K562 (cell line): ENCODE measurements around the gene SPATA33. TPM values are rescaled to one million over a fixed set of nuclear protein-coding genes. Genes with fewer than 3 reads are reported as not detected.

ENCODE experiments used
- ARID3A ChIP-seq: IDR thresholded peaks from 2 replicates; pipeline ENCODE4 v1.6.1; 2012; ENCODE audit warnings: low read depth, low read length, improper control_type of control experiment, borderline replicate concordance
- BCLAF1 ChIP-seq, 2 experiments: fragments of 450-650 bp in 1 of 2; IDR thresholded peaks; 2 replicates each; pipeline ENCODE4 v1.6.1; 2011 to 2017; ENCODE audit warnings: low read depth in 2 of 2, antibody characterized with exemption in 1 of 2, borderline replicate concordance in 1 of 2, low read length in 1 of 2, mild to moderate bottlenecking in 1 of 2, mixed read lengths in 1 of 2; ENCODE audit not compliant: control insufficient read depth in 1 of 2
- CBX8 ChIP-seq: fragments of 200-600 bp; sonication (generic); IDR thresholded peaks from 2 replicates; pipeline ENCODE4 v1.6.1; 2012; ENCODE audit warnings: borderline replicate concordance, mixed run types, low read depth, mild to moderate bottlenecking, moderate library complexity, mixed read lengths, low read length, control low read depth, inconsistent platforms; ENCODE audit not compliant: poor library complexity, severe bottlenecking; ENCODE audit errors: extremely low read depth
- CREBBP ChIP-seq: IDR thresholded peaks from one replicate; pipeline ENCODE4 v1.6.1; 2012; ENCODE audit warnings: low read depth, mild to moderate bottlenecking, control low read depth, inconsistent platforms, low read length
- DLX4 ChIP-seq: fragments of 250-450 bp; sonication (Bioruptor Pico); IDR thresholded peaks from 2 replicates; pipeline ENCODE4 v1.6.1; 2021; ENCODE audit warnings: mild to moderate bottlenecking
- ELF4 ChIP-seq: fragments of 450-650 bp; formaldehyde crosslinking; IDR thresholded peaks from 2 replicates; pipeline ENCODE4 v1.4.0; 2022; ENCODE audit warnings: missing genetic modification characterization
- HDAC3 ChIP-seq: fragments of 450-650 bp; IDR thresholded peaks from 2 replicates; pipeline ENCODE4 v1.6.1; 2018; ENCODE audit warnings: borderline replicate concordance, mild to moderate bottlenecking, moderate library complexity; ENCODE audit not compliant: partially characterized antibody
- HMGN3 ChIP-seq: IDR thresholded peaks from 2 replicates; pipeline ENCODE4 v1.6.1; 2011; ENCODE audit warnings: borderline replicate concordance, low read depth, mild to moderate bottlenecking, mixed read lengths, low read length; ENCODE audit not compliant: insufficient read length; ENCODE audit errors: extremely low read depth
- HNRNPH1 ChIP-seq: fragments of 200-400 bp; formaldehyde crosslinking; optimal IDR thresholded peaks from 2 replicates; pipeline ENCODE3; 2017; ENCODE audit warnings: low read depth, mild to moderate bottlenecking, low read length, moderate library complexity
- KLF1 ChIP-seq: fragments of 450-650 bp; IDR thresholded peaks from 2 replicates; pipeline ENCODE4 v1.6.1; 2016; ENCODE audit warnings: missing genetic modification characterization, missing compliant biosample characterization
- PRPF4 ChIP-seq: fragments of 200-400 bp; formaldehyde crosslinking; IDR thresholded peaks from one replicate; pipeline ENCODE4 v1.6.1; 2017; ENCODE audit warnings: low read length, low read depth, mild to moderate bottlenecking; ENCODE audit not compliant: insufficient read depth, poor library complexity, severe bottlenecking
- SNRNP70 ChIP-seq: fragments of 200-400 bp; formaldehyde crosslinking; optimal IDR thresholded peaks from 2 replicates; pipeline ENCODE3; 2017; ENCODE audit warnings: low read depth, low read length
- SRSF7 ChIP-seq: fragments of 200-400 bp; formaldehyde crosslinking; optimal IDR thresholded peaks from 2 replicates; pipeline ENCODE3; 2017; ENCODE audit warnings: mild to moderate bottlenecking, low read depth, low read length
- STAT5A ChIP-seq: IDR thresholded peaks from 2 replicates; pipeline ENCODE4 v1.6.1; 2012; ENCODE audit warnings: low read length, inconsistent platforms, borderline replicate concordance
- TFAM ChIP-seq: fragments of 250-450 bp; sonication (Bioruptor Pico); conservative IDR thresholded peaks from 2 replicates; pipeline ENCODE4 v1.5.0; 2021; ENCODE audit warnings: mild to moderate bottlenecking, moderate library complexity
- TFE3 ChIP-seq: fragments of 450-650 bp; formaldehyde crosslinking; IDR thresholded peaks from 2 replicates; pipeline ENCODE4 v1.4.0; 2020; ENCODE audit warnings: mild to moderate bottlenecking, mixed read lengths
- ZNF12 ChIP-seq: sonication (generic); formaldehyde crosslinking; IDR thresholded peaks from 2 replicates; pipeline ENCODE4 v1.4.0; 2020; ENCODE audit warnings: mild to moderate bottlenecking, missing genetic modification reagents
- ZNF282 ChIP-seq: sonication (generic); formaldehyde crosslinking; IDR thresholded peaks from 2 replicates; pipeline ENCODE4 v1.8.1; 2023; ENCODE audit warnings: missing genetic modification reagents
- ZNF347 ChIP-seq: fragments of 450-650 bp; formaldehyde crosslinking; IDR thresholded peaks from 2 replicates; pipeline ENCODE4 v1.4.0; 2020; ENCODE audit warnings: low read depth, mild to moderate bottlenecking, moderate library complexity
- ZNF699 ChIP-seq: fragments of 250-450 bp; sonication (Bioruptor Pico); IDR thresholded peaks from 2 replicates; pipeline ENCODE4 v1.8.0; 2021; ENCODE audit warnings: mild to moderate bottlenecking, moderate library complexity; ENCODE audit not compliant: insufficient replicate concordance
- ZNF830 ChIP-seq: fragments of 250-450 bp; sonication (Bioruptor Pico); IDR thresholded peaks from 2 replicates; pipeline ENCODE4 v1.5.0; 2021; ENCODE audit warnings: mild to moderate bottlenecking
- polyA plus RNA-seq, 8 experiments: library from polyadenylated mRNA; depleted of rRNA in 4 of 8; stranded (reverse) in 5 of 8; unstranded in 3 of 8; fragments of >200 nt; fragmentation: Nextera tagmentation in 2 of 8; fragmentation: Illumina TruSeq in 1 of 8; extraction: Ambion mirVana in 2 of 8; extraction: Trizol in 1 of 8; gene quantifications; 2 replicates each; pipeline versions ENCODE4 v1.2.1 to v1.2.3, GENCODE V29; 2011 to 2014; ENCODE audit warnings: inconsistent platforms in 1 of 8, missing spikeins in 1 of 8
- total RNA-seq, 7 experiments: library from RNA; depleted of rRNA in 6 of 7; stranded (reverse); fragments of >200 nt in 6 of 7; fragmentation: Illumina TruSeq in 2 of 7; extraction: Trizol in 2 of 7; gene quantifications; 2 replicates each; pipeline versions ENCODE4 v1.2.1 to v1.2.3, GENCODE V29; 2011 to 2021; ENCODE audit warnings: low replicate concordance in 1 of 7

SPATA33 gene
- total and polyA plus RNA-seq, 9 of the 15 experiments (the other 6 are each of a cell fraction or from before 2014, with no cell fraction given) = 4.0 to 20.0 (median 11.8) TPM

- TF ChIP-seq ZNF347 (CRISPR knock-in tag) (no peak), HDAC3 (no peak), BCLAF1 (IDR thresholded peaks at IDR 0.05; ENCODE audit: borderline replicate concordance in 1 of 2, control insufficient read depth in 1 of 2, low read depth in 2 of 2, low read length in 1 of 2) (no peak), KLF1 (tag) (no peak), SNRNP70 (no peak), TFAM (no peak), STAT5A (no peak), ZNF830 (CRISPR knock-in tag) (no peak), HNRNPH1 (no peak), HMGN3 (peak; percentile 41), SRSF7 (no peak), ELF4 (CRISPR knock-in tag) (no peak), ZNF12 (CRISPR knock-in tag) (no peak), ARID3A (no peak), ZNF699 (CRISPR knock-in tag) (no peak), TFE3 (CRISPR knock-in tag) (no peak), DLX4 (CRISPR knock-in tag) (no peak), CREBBP (no peak), CBX8 (no peak), ZNF282 (no peak), PRPF4 (no peak)
These were observed 29.0 kb downstream of the SPATA33 start, which contains the start of gene CDK10 (continued) for GRCh38 chr16:89686520-89687091.
